ENCODE measurements around the gene EHMT2.
"Not testable (repeated sequence)": the region's sequence is repeated elsewhere in the genome, so short reads cannot be mapped to it uniquely, and the experiment has no call there.

Gene EHMT2

DNA sequence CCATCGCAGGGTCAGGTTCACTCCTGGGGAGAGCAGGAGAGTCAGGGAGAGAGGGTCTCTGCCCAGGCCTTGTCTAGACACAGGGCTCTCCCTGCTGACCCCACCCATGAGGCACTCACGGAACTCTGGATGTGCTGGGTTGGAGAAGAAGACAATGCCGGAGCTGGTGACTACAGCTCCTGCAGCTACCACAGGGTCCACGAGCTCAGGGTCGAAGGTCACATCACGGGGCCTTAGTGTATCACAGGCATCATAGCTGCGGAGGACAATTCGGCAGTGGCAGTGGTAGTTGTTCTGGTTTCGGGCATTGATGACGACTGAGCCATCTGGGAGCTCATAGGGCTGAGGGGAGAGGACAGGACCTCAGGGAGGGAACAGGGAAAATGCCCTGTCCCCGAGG lies 37.6 kb downstream of the EHMT2 start:
- H3K4me3 ChIP-seq (replicated peaks; ENCODE audit: insufficient read depth, low read length) = no peak overlapping the region
- TF ChIP-seq REST (IDR thresholded peaks at IDR 0.05; ENCODE audit: insufficient replicate concordance, low read depth) = no peak
- no peak for TF ChIP-seq POLR2AphosphoS5 (IDR thresholded peaks at IDR 0.05; ENCODE audit: low read depth)
- no peak for TF ChIP-seq GABPA (IDR thresholded peaks at IDR 0.05; ENCODE audit: low read depth)
- no peak for TF ChIP-seq SPI1 (IDR thresholded peaks at IDR 0.05; ENCODE audit: borderline replicate concordance, low read depth)
- no peak for TF ChIP-seq CTCF (IDR thresholded peaks at IDR 0.05; ENCODE audit: insufficient read depth, low read length)
- H3K27me3 ChIP-seq (ENCODE audit: insufficient read depth, poor library complexity, severe bottlenecking) = no peaks in the 10 kb centered on the region
- DNase-seq (ENCODE audit: low read depth in 1 of 2, low spot score in 1 of 2) = no peak
- no peak overlapping the region for H3K27ac ChIP-seq (replicated peaks)

DNA sequence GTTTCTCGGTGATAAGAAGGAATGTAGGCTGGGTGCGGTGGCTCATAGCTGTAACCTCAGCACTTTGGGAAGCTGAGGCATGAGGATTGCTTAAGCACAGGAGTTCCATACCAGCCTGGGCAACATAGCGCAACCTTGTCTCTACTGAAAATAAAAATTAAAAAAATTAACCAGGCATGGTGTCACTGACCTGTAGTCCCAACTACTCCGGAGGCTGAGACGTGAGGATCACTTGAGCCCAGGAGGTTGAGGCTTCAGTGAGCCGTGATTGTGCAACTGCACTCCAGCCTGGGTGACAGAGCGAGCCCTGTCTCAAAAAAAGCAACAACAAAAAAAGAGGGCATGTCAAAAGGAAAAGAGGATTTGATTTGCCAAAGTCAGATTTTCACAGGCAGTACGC lies 38.8 kb downstream of the EHMT2 start:
- DNase-seq (ENCODE audit: low read depth in 1 of 2, low spot score in 1 of 2) = no peak
- H3K27ac ChIP-seq (replicated peaks) = no peak overlapping the region
- H3K4me3 ChIP-seq (replicated peaks; ENCODE audit: insufficient read depth, low read length) = no peak overlapping the region
- TF ChIP-seq REST (IDR thresholded peaks at IDR 0.05; ENCODE audit: insufficient replicate concordance, low read depth) = no peak
- TF ChIP-seq SPI1 (IDR thresholded peaks at IDR 0.05; ENCODE audit: borderline replicate concordance, low read depth) = no peak
- no peak for TF ChIP-seq POLR2AphosphoS5 (IDR thresholded peaks at IDR 0.05; ENCODE audit: low read depth)
- no peak for TF ChIP-seq GABPA (IDR thresholded peaks at IDR 0.05; ENCODE audit: low read depth)
- TF ChIP-seq CTCF (IDR thresholded peaks at IDR 0.05; ENCODE audit: insufficient read depth, low read length) = no peak
- no peaks in the 10 kb centered on the region for H3K27me3 ChIP-seq (ENCODE audit: insufficient read depth, poor library complexity, severe bottlenecking)

DNA sequence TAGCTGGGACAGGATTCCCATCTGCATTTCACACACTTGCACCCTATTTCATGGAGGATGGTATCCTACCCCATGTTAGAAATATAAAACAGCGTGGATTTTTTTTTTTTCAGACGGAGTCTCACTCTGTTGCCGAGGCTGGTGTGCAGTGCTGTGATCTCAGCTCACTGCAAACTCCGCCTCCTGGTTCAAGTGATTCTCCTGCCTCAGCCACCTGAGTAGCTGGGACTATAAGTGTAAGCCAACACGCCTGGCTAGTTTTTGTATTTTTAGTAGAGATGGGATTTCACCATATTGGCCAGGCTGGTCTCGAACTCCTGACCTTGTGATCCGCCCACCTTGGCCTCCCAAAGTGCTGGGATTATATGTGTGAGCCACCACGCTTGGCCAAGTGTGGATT lies 39.7 kb downstream of the EHMT2 start:
- H3K27ac ChIP-seq (replicated peaks); DNase-seq (ENCODE audit: low read depth in 1 of 2, low spot score in 1 of 2); H3K27me3 ChIP-seq (ENCODE audit: insufficient read depth, poor library complexity, severe bottlenecking); H3K4me3 ChIP-seq (replicated peaks; ENCODE audit: insufficient read depth, low read length): not testable (repeated sequence)

- H3K27ac ChIP-seq (replicated peaks); DNase-seq (ENCODE audit: low read depth in 1 of 2, low spot score in 1 of 2); H3K4me3 ChIP-seq (replicated peaks; ENCODE audit: insufficient read depth, low read length); H3K27me3 ChIP-seq (ENCODE audit: insufficient read depth, poor library complexity, severe bottlenecking): not testable (repeated sequence)
Observed at GRCh38 chr6:31851980-31852718, 45.3 kb downstream of the EHMT2 start.

GRCh38 chr6:31851485-31851832 lies 46.0 kb downstream of the EHMT2 start:
- no peak for TF ChIP-seq REST (IDR thresholded peaks at IDR 0.05; ENCODE audit: insufficient replicate concordance, low read depth)
- Histone ChIP-seq H3K4me3 (replicated peaks; ENCODE audit: insufficient read depth, low read length) (no peak overlapping the region), H3K27me3 (ENCODE audit: insufficient read depth, poor library complexity, severe bottlenecking) (no peaks in the 10 kb centered on the region), H3K27ac (replicated peaks) (no peak overlapping the region)
- DNase-seq (ENCODE audit: low read depth in 1 of 2, low spot score in 1 of 2) = no peak

Data from HL-60 (cell line).